Measurements from ENCODE around the gene ZIM2.
"Not testable (repeated sequence)": the region's sequence is repeated elsewhere in the genome, so short reads cannot be mapped to it uniquely, and the experiment has no call there.

Gene ZIM2

GRCh38 chr19:56866538-56866937, 26.0 kb upstream of the ZIM2 start:
- H3K4me1 ChIP-seq (ENCODE audit: control insufficient read depth, insufficient read depth, low read length, unreplicated experiment), result no peaks in the 10 kb centered on the region
- no peak overlapping the region for H3K27ac ChIP-seq (ENCODE audit: low read depth, low read length)
- no peaks in the 10 kb centered on the region for H3K36me3 ChIP-seq (ENCODE audit: insufficient read depth, low read length)
- no peak overlapping the region for H3K4me3 ChIP-seq (ENCODE audit: low read depth, low read length)
- H3K79me2 ChIP-seq (ENCODE audit: control insufficient read depth, insufficient read depth, low read length, unreplicated experiment), result peaks cover 6% of the 10 kb centered on the region
- no peaks in the 10 kb centered on the region for H3K27me3 ChIP-seq (ENCODE audit: insufficient read depth, low read length)
- no peak overlapping the region for H2AFZ ChIP-seq (ENCODE audit: low read length, unreplicated experiment)

- Histone ChIP-seq H3K27ac (ENCODE audit: low read depth, low read length) (peak overlapping the region; percentile 64), H3K4me3 (ENCODE audit: low read depth, low read length) (peak overlapping the region; percentile 75), H2AFZ (ENCODE audit: low read length, unreplicated experiment) (no peak overlapping the region), H3K79me2 (ENCODE audit: control insufficient read depth, insufficient read depth, low read length, unreplicated experiment) (peaks cover 11% of the 10 kb centered on the region), H3K36me3 (ENCODE audit: insufficient read depth, low read length) (no peaks in the 10 kb centered on the region), H3K4me1 (ENCODE audit: control insufficient read depth, insufficient read depth, low read length, unreplicated experiment) (no peaks in the 10 kb centered on the region), H3K27me3 (ENCODE audit: insufficient read depth, low read length) (no peaks in the 10 kb centered on the region)
These were observed 24.1 kb upstream of the ZIM2 start for GRCh38 chr19:56864443-56865125.

- Histone ChIP-seq H3K4me1 (ENCODE audit: control insufficient read depth, insufficient read depth, low read length, unreplicated experiment) (no peaks in the 10 kb centered on the region), H3K4me3 (ENCODE audit: low read depth, low read length) (no peak overlapping the region)
These were observed 22.2 kb upstream of the ZIM2 start for GRCh38 chr19:56862741-56863140.

GRCh38 chr19:56860409-56860808, 19.9 kb upstream of the ZIM2 start:
- H3K27ac ChIP-seq (ENCODE audit: low read depth, low read length); H3K36me3 ChIP-seq (ENCODE audit: insufficient read depth, low read length); H3K27me3 ChIP-seq (ENCODE audit: insufficient read depth, low read length); H3K4me3 ChIP-seq (ENCODE audit: low read depth, low read length); H2AFZ ChIP-seq (ENCODE audit: low read length, unreplicated experiment); H3K4me1 ChIP-seq (ENCODE audit: control insufficient read depth, insufficient read depth, low read length, unreplicated experiment): not testable (repeated sequence)
- peaks cover 13% of the 10 kb centered on the region for H3K79me2 ChIP-seq (ENCODE audit: control insufficient read depth, insufficient read depth, low read length, unreplicated experiment)

More at GRCh38 chr19:56862741-56863140, 22.2 kb upstream of the ZIM2 start:
- Histone ChIP-seq H3K27me3 (ENCODE audit: insufficient read depth, low read length) (no peaks in the 10 kb centered on the region), H3K79me2 (ENCODE audit: control insufficient read depth, insufficient read depth, low read length, unreplicated experiment) (peaks cover 13% of the 10 kb centered on the region), H2AFZ (ENCODE audit: low read length, unreplicated experiment) (no peak overlapping the region), H3K36me3 (ENCODE audit: insufficient read depth, low read length) (no peaks in the 10 kb centered on the region; the same call in 1 of the 2 replicates), H3K27ac (ENCODE audit: low read depth, low read length) (no peak overlapping the region)

- peaks cover 8% of the 10 kb centered on the region for H3K79me2 ChIP-seq (ENCODE audit: control insufficient read depth, insufficient read depth, low read length, unreplicated experiment)
- no peak overlapping the region for H2AFZ ChIP-seq (ENCODE audit: low read length, unreplicated experiment)
- peaks cover 3% of the 10 kb centered on the region; the same call in 1 of the 2 replicates for H3K36me3 ChIP-seq (ENCODE audit: insufficient read depth, low read length)
- H3K4me1 ChIP-seq (ENCODE audit: control insufficient read depth, insufficient read depth, low read length, unreplicated experiment), result no peaks in the 10 kb centered on the region
- H3K4me3 ChIP-seq (ENCODE audit: low read depth, low read length), result no peak overlapping the region
- H3K27ac ChIP-seq (ENCODE audit: low read depth, low read length), result no peak overlapping the region
- no peaks in the 10 kb centered on the region for H3K27me3 ChIP-seq (ENCODE audit: insufficient read depth, low read length)
These were observed 17.5 kb upstream of the ZIM2 start for GRCh38 chr19:56858026-56858425.

- no peaks in the 10 kb centered on the region for H3K4me1 ChIP-seq (ENCODE audit: control insufficient read depth, insufficient read depth, low read length, unreplicated experiment)
- H3K27me3 ChIP-seq (ENCODE audit: insufficient read depth, low read length), result no peaks in the 10 kb centered on the region
- no peak overlapping the region for H3K27ac ChIP-seq (ENCODE audit: low read depth, low read length)
- no peak overlapping the region for H3K4me3 ChIP-seq (ENCODE audit: low read depth, low read length)
- peaks cover 8% of the 10 kb centered on the region for H3K79me2 ChIP-seq (ENCODE audit: control insufficient read depth, insufficient read depth, low read length, unreplicated experiment)
- no peak overlapping the region for H2AFZ ChIP-seq (ENCODE audit: low read length, unreplicated experiment)
- peaks cover 3% of the 10 kb centered on the region; the same call in 1 of the 2 replicates for H3K36me3 ChIP-seq (ENCODE audit: insufficient read depth, low read length)
These were observed 16.3 kb upstream of the ZIM2 start for GRCh38 chr19:56856822-56857221.

- H3K4me3 ChIP-seq (ENCODE audit: low read depth, low read length); H3K27me3 ChIP-seq (ENCODE audit: insufficient read depth, low read length); H3K79me2 ChIP-seq (ENCODE audit: control insufficient read depth, insufficient read depth, low read length, unreplicated experiment); H3K36me3 ChIP-seq (ENCODE audit: insufficient read depth, low read length); H3K4me1 ChIP-seq (ENCODE audit: control insufficient read depth, insufficient read depth, low read length, unreplicated experiment); H3K27ac ChIP-seq (ENCODE audit: low read depth, low read length); H2AFZ ChIP-seq (ENCODE audit: low read length, unreplicated experiment): not testable (repeated sequence)
These were observed 11.8 kb upstream of the ZIM2 start for GRCh38 chr19:56852361-56852760.

- no peaks in the 10 kb centered on the region for H3K27me3 ChIP-seq (ENCODE audit: insufficient read depth, low read length)
- no peak overlapping the region for H3K27ac ChIP-seq (ENCODE audit: low read depth, low read length)
- no peak overlapping the region for H3K4me3 ChIP-seq (ENCODE audit: low read depth, low read length)
- H3K4me1 ChIP-seq (ENCODE audit: control insufficient read depth, insufficient read depth, low read length, unreplicated experiment), result no peaks in the 10 kb centered on the region
- no peaks in the 10 kb centered on the region for H3K79me2 ChIP-seq (ENCODE audit: control insufficient read depth, insufficient read depth, low read length, unreplicated experiment)
- no peaks in the 10 kb centered on the region for H3K36me3 ChIP-seq (ENCODE audit: insufficient read depth, low read length)
- no peak overlapping the region for H2AFZ ChIP-seq (ENCODE audit: low read length, unreplicated experiment)
These were observed 7.6 kb upstream of the ZIM2 start for GRCh38 chr19:56848166-56848565.

GRCh38 chr19:56842412-56842811, 1.9 kb upstream of the ZIM2 start:
- H2AFZ ChIP-seq (ENCODE audit: low read length, unreplicated experiment), result no peak overlapping the region
- H3K79me2 ChIP-seq (ENCODE audit: control insufficient read depth, insufficient read depth, low read length, unreplicated experiment), result no peaks in the 10 kb centered on the region
- no peaks in the 10 kb centered on the region for H3K36me3 ChIP-seq (ENCODE audit: insufficient read depth, low read length)
- H3K27ac ChIP-seq (ENCODE audit: low read depth, low read length), result no peak overlapping the region
- H3K4me3 ChIP-seq (ENCODE audit: low read depth, low read length), result no peak overlapping the region
- no peaks in the 10 kb centered on the region for H3K4me1 ChIP-seq (ENCODE audit: control insufficient read depth, insufficient read depth, low read length, unreplicated experiment)
- H3K27me3 ChIP-seq (ENCODE audit: insufficient read depth, low read length), result peaks cover 4% of the 10 kb centered on the region; the same call in 1 of the 2 replicates

GRCh38 chr19:56841193-56841543, 642 bp upstream of the ZIM2 start:
- Histone ChIP-seq H3K27me3 (ENCODE audit: insufficient read depth, low read length) (peaks cover 4% of the 10 kb centered on the region; the same call in 1 of the 2 replicates), H3K4me1 (ENCODE audit: control insufficient read depth, insufficient read depth, low read length, unreplicated experiment) (no peaks in the 10 kb centered on the region), H2AFZ (ENCODE audit: low read length, unreplicated experiment) (no peak overlapping the region), H3K79me2 (ENCODE audit: control insufficient read depth, insufficient read depth, low read length, unreplicated experiment) (peaks cover 3% of the 10 kb centered on the region), H3K36me3 (ENCODE audit: insufficient read depth, low read length) (no peaks in the 10 kb centered on the region), H3K27ac (ENCODE audit: low read depth, low read length) (no peak overlapping the region), H3K4me3 (ENCODE audit: low read depth, low read length) (peak overlapping the region; percentile 78)

GRCh38 chr19:56839652-56840450, 675 bp downstream of the ZIM2 start:
- H3K79me2 ChIP-seq (ENCODE audit: control insufficient read depth, insufficient read depth, low read length, unreplicated experiment), result peaks cover 3% of the 10 kb centered on the region
- peaks cover 4% of the 10 kb centered on the region; the same call in 1 of the 2 replicates for H3K27me3 ChIP-seq (ENCODE audit: insufficient read depth, low read length)
- no peak overlapping the region for H2AFZ ChIP-seq (ENCODE audit: low read length, unreplicated experiment)
- H3K4me1 ChIP-seq (ENCODE audit: control insufficient read depth, insufficient read depth, low read length, unreplicated experiment), result no peaks in the 10 kb centered on the region
- H3K4me3 ChIP-seq (ENCODE audit: low read depth, low read length), result peak overlapping the region; percentile 78
- H3K36me3 ChIP-seq (ENCODE audit: insufficient read depth, low read length), result no peaks in the 10 kb centered on the region
- peak overlapping the region; percentile 68 for H3K27ac ChIP-seq (ENCODE audit: low read depth, low read length)

Measured in ACC112 (cell line).